Stimulated activated naive CD8-positive, alpha-beta T cell treated with anti-CD3 and anti-CD28 coated beads, Interleukin-15, Interleukin-2, amounts not matched to agents 100 ng/mL and 50 ng/mL, for 24 hours (primary cell): ENCODE measurements around the gene CACNA1A.

Experiments
- H3K27ac Mint-ChIP-seq: one replicate; pipeline ENCODE4 v1.8.0; 2021; ENCODE audit warnings: mild to moderate bottlenecking, mixed read lengths
- H3K27me3 Mint-ChIP-seq: one replicate; pipeline ENCODE4 v1.8.0; 2021; ENCODE audit warnings: mixed read lengths
- H3K36me3 Mint-ChIP-seq: one replicate; pipeline ENCODE4 v1.8.0; 2021; ENCODE audit warnings: low read depth, mixed read lengths
- H3K4me1 Mint-ChIP-seq: one replicate; pipeline ENCODE4 v1.8.0; 2021; ENCODE audit warnings: low read depth, mixed read lengths
- H3K4me3 Mint-ChIP-seq: one replicate; pipeline ENCODE4 v1.8.0; 2021; ENCODE audit warnings: mild to moderate bottlenecking, mixed read lengths
- H3K9me3 Mint-ChIP-seq: one replicate; pipeline ENCODE4 v1.8.0; 2021; ENCODE audit warnings: mixed read lengths

The CACNA1A gene

DNA sequence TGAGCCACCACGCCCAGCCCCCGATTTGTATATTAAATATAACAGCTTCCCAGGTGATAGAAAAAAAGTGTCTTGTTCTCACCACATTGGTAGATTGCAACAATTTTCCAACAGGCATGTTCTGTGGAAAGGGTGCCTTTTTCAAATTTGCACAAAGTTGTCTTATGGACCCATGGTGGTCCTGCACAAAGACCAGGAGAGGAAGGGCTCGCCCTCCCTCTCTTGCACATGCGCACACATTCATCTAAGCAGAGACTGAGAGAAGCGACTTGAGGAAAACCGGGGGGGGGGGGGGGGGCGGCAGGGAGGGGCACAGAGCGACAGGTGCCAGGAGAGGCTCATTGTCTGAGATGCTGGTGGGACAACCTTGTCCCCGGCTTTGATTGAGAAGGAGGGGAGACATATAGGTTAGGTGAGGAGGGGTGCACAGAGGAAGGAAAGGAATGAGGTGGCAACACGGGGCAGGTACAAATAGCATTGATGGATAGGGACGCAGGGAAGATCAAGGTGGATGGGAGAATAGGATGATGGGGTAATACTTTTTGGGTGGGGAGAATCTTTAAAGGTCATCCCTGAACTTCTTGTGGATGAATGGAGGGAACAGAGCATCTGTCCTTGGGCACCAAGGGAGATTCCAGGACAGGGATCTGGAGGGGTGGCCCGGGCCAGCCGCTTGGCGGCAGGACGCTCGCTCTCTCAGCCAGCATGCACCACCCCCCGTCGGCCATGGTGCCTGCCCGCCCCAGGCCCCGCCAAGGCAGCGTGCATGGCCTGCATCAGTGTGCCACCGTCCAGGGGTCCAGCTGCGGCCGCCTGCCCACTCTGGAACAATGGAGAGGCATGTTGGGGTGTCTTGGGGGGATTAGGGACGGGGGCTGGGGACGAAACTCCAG, 280.1 kb downstream of the CACNA1A start:
- Mint-ChIP-seq H3K27me3 (peaks cover 12% of the 10 kb centered on the region), H3K9me3 (no peaks in the 10 kb centered on the region)

DNA sequence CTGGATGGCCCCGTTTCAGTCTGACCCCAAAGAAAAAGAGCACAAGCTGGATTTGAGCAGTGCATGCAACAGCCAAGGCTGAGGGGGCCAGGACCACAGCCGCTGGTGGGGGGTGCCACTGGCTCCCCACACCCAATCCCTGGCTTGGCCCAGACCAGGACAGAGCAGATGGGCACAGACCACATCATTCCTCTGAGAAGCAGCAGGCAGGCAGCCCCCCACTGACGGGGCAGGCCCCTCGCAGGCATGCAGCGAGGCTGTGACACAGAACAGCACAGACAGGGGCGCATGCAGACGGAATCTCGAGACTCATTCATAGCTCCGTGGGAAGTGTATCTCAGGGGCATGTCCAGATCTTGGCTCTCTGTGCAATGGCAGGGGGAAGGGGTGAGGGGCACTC, 281.2 kb downstream of the CACNA1A start:
- Mint-ChIP-seq H3K4me1 (no peaks in the 10 kb centered on the region), H3K27ac (no peak overlapping the region)

More for the DNA sequence above, 280.1 kb downstream of the CACNA1A start:
- H3K36me3 Mint-ChIP-seq: no peaks in the 10 kb centered on the region
- H3K4me1 Mint-ChIP-seq: no peaks in the 10 kb centered on the region
- H3K4me3 Mint-ChIP-seq: no peak overlapping the region
- H3K27ac Mint-ChIP-seq: no peak overlapping the region

DNA sequence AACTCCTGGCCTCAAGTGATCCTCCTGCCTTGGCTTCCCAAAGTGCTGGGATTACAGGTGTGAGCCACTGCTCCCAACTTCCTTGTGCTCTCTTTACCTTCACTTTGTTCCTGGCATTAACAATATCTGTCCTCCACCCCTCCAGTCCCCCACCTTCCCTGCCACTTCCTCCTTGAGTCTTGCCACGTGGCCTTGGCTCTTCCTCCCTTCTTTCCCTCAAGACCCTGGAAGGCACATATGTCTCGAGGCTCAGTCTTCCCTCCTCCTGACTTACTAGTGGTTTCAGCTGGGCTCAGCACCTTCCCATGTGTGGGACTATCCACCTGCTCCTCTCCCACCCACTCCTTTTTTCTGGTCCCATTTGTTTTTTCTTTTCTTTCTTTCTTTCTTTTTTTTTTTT, 285.4 kb downstream of the CACNA1A start:
- no peak overlapping the region for H3K4me3 Mint-ChIP-seq
- peaks cover under 1% of the 10 kb centered on the region for H3K27me3 Mint-ChIP-seq
- no peaks in the 10 kb centered on the region for H3K9me3 Mint-ChIP-seq
- H3K36me3 Mint-ChIP-seq: no peaks in the 10 kb centered on the region
- H3K27ac Mint-ChIP-seq: no peak overlapping the region
- H3K4me1 Mint-ChIP-seq: peaks cover 7% of the 10 kb centered on the region

More for the DNA sequence above, 281.2 kb downstream of the CACNA1A start:
- Mint-ChIP-seq H3K27me3 (peaks cover 9% of the 10 kb centered on the region), H3K9me3 (no peaks in the 10 kb centered on the region), H3K4me3 (no peak overlapping the region), H3K36me3 (no peaks in the 10 kb centered on the region)

DNA sequence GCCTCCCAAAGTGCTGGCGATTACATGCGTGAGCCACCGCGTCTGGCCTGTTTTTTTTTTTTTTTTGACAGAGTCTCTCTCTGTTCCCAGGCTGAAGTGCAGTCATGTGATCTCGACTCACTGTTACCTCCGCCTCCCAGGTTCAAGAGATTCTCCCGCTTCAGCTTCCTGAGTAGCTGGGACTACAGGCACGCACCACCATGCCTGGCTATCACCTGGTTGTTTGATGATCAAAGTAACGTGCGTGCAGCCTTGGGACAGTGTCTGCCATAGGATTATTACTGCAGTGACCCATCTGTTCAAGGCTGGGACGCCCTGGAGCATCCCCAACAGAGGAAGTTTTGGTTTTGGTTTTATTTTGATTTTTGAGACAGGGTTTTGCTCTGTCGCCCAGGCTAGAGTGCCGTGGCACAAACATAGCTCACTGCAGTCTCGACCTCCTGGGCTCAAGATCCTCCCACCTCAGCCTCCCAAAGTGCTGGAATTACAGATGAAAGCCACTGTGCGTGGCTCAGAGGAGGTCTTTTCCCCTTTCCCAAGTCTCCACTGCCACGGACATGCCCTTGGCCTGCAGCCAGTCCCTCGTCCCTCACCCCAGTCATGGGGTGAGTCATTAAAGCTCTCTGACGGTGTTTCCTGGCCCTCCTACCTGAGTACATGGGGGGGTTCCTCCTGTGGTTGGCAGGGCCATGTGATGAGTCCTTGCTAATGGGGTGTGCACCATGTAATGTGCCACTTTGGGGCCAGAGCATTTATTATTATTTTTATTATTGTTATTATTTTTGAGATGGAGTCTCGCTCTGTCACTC, 290.5 kb downstream of the CACNA1A start:
- Mint-ChIP-seq H3K27me3 (no peaks in the 10 kb centered on the region), H3K27ac (peak overlapping the region; percentile 79), H3K36me3 (no peaks in the 10 kb centered on the region), H3K9me3 (no peaks in the 10 kb centered on the region), H3K4me1 (peaks cover 20% of the 10 kb centered on the region), H3K4me3 (peak overlapping the region; percentile 75)

DNA sequence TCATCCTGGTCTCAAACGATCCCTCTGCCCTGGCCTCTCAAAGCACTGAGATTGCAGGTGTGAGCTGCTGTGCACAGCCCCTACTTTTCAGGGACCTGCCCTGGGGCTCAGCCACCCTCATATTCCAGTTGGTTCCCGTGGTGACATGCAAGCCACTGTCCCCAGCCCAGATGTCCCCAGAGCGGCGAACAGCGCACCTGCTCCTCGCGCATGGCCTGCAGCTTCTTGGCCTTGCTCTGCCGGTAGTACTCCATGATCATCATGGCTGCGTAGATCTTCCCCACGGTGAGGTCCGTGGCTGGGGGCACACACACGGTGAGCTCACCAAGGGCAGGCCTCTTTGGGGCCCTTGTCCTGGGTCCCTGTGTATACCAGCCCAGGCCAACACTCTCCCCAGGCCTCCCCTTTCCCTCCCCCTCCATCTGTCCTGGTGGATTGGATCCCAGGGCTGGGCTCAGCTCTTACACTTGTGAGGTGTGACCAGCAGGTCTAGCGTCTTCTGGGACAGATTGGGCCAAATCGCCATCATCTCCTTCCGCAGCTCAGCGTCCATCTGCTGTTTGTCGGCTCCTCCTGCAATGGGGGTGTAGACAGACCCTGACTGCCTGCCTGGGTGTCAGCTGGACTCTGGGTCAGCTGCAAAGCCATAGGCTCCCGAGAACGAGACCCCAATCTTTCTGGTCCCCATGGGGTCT, 292.1 kb downstream of the CACNA1A start:
- Mint-ChIP-seq H3K27me3 (no peaks in the 10 kb centered on the region), H3K4me3 (no peak overlapping the region), H3K27ac (peak overlapping the region; percentile 36), H3K9me3 (no peaks in the 10 kb centered on the region), H3K4me1 (peaks cover 32% of the 10 kb centered on the region), H3K36me3 (no peaks in the 10 kb centered on the region)

DNA sequence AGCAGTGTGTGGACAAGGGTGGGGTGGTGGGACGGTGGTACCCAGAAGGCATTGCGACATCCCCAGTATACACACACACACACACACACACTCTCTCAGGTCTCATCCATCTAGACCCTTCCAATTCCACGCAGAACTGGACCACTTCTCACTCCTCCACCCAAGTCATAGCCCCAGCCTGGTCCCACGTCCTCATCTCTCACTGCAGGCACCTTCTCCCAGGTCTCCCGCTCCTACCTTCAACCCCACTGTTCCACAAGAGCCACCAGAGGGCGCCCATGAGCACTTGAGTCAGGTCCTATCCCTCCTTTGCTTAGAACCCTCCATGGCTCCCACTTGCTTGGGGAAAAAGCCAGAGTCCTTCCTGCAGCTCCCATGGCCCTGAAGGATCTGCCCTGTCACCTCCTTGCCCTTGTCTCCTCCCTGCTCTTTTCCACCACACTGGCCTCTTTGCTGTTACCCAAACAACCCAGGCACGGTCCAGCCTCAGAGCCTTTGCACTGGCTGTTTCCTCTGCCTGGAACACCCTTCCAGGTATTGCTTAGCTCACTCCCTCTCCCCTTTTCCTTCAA, 293.4 kb downstream of the CACNA1A start:
- H3K4me1 Mint-ChIP-seq: peaks cover 43% of the 10 kb centered on the region
- H3K27me3 Mint-ChIP-seq: no peaks in the 10 kb centered on the region
- H3K4me3 Mint-ChIP-seq: peak overlapping the region; percentile 22

DNA sequence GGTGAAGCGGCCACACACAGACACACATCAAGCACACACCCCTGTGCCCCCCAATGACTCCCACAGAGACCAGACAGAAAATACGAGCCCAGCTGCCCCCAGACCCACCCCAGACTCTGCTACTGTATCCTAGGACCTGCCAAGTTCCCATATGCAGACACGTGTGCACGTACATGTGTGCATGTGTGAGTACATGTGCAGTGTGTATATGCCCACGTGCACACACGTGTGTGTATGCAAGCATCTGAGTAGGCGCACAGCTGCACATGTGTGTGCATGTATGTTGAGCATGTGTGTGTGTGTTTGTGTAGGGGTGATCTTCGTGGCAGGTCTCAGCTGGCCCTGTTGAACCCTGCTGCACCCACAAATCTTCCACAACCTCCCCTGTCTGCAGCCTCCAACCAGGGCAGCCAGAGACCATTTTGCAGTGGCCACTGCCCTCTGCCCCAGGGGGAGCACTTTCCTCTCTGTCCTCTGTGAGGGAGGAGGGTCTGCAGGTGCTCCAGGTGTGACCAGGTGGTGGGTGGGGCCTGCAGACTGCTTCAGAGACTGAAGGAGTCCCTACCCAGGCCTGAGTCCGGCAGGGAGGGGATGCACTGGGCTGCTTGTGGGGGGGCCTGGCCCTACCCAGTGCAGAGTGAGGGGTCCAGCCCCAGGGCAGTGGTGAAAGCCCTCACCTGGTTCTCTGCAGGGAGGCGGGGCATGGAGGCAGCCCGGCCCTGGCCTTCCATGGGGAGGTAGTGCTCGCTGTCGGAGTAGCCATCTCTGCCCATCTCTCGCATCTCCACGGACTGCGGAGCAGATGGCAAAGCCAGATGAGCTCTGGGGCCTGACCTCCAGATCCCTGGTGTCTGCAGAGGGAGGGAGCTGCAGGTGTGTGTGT, 294.6 kb downstream of the CACNA1A start:
- H3K4me3 Mint-ChIP-seq: no peak overlapping the region
- H3K27ac Mint-ChIP-seq: no peak overlapping the region
- no peaks in the 10 kb centered on the region for H3K36me3 Mint-ChIP-seq
- H3K9me3 Mint-ChIP-seq: no peaks in the 10 kb centered on the region
- no peaks in the 10 kb centered on the region for H3K27me3 Mint-ChIP-seq
- H3K4me1 Mint-ChIP-seq: peaks cover 43% of the 10 kb centered on the region

More for the DNA sequence above, 293.4 kb downstream of the CACNA1A start:
- Mint-ChIP-seq H3K36me3 (no peaks in the 10 kb centered on the region), H3K9me3 (no peaks in the 10 kb centered on the region), H3K27ac (no peak overlapping the region)

DNA sequence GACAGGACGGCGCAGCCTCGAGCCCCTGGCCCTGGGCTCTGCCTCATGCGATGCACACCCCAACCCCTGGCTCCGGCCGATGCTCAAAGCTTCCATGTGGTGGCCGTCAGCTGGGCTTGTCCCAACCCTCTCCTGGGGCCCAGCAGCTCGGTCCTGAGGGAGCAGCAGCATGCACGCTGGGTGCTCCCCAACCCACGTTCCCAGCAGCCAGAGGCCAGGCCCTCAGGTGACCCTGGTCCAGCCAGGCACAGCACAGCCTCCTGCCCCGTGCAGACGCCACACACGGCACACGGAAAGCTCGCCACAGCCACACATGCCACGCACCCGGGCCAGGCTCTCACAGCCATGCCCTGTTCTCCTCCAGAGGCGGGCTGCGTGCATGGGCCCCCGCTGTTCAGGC, 295.3 kb downstream of the CACNA1A start:
- no peak overlapping the region for H3K27ac Mint-ChIP-seq
- no peaks in the 10 kb centered on the region for H3K9me3 Mint-ChIP-seq
- H3K4me1 Mint-ChIP-seq: peaks cover 43% of the 10 kb centered on the region
- no peaks in the 10 kb centered on the region for H3K27me3 Mint-ChIP-seq
- H3K4me3 Mint-ChIP-seq: no peak overlapping the region
- H3K36me3 Mint-ChIP-seq: no peaks in the 10 kb centered on the region

DNA sequence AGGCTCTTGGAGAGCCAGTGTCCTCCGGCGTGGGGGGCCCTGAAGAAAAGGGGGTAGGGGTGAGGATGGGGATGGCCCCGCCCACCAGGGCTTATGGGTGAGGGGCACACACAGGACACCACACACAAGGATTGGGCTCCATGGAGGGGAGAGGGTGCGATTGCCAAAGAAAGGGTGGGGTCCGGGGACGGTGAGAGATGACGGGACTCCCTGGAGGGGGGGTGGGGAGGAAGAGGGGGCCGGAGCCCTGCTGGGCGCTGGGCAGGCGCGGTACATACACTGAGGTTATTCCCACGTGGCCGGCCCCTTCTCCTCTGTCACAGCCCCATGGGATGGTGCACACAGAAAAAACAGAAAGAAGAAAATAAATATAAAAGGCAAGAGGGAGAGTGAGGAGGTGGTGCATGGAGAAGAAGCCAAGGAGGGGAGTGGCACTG, 295.9 kb downstream of the CACNA1A start:
- Mint-ChIP-seq H3K27ac (no peak overlapping the region), H3K4me3 (peak overlapping the region; percentile 8)

DNA sequence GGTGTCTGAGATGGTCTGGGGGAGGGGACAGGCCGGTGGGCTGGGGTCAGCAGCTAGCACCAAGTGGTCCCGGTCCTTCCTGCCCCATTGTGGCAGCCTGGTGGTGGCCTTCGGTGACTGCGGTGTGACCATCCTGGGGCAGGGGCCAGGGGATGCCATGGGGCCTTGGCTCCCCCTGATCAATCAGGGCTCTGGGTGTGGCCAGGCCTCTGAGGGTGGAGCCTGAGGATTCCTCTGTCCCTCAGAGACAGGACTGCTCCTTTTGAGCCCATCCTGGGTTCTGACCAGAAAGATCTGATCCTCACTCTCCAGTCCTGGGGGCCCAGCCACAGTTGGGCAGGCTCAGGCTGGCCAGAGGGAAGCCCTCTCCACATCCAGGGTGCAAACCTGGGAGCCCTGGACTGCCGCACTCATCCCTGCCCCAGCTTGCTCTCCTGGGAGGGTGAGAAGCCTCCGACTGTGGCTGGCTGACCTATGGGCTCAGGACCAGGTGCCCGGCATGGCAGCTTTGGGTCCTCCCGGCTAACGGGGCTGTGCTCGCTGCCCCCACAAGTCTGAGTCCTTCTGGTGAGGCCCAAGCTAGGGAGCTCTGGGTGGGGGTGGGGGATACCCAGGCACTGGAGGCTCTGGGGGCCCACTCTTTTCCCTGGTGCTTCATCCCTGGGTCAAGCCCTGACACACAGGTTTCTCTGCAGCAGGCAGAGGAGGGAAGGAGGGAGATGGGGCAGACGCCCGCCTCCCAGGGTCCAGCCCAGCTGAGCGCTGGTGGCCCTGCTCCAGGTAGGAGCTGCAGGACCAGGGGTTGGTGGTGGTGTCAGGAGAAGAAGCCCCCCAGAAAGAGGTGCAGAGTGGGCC, 296.6 kb downstream of the CACNA1A start:
- H3K27ac Mint-ChIP-seq: peak overlapping the region; percentile 79
- H3K27me3 Mint-ChIP-seq: no peaks in the 10 kb centered on the region
- H3K4me3 Mint-ChIP-seq: peak overlapping the region; percentile 87
- H3K4me1 Mint-ChIP-seq: peaks cover 38% of the 10 kb centered on the region
- H3K9me3 Mint-ChIP-seq: no peaks in the 10 kb centered on the region
- H3K36me3 Mint-ChIP-seq: no peaks in the 10 kb centered on the region

More for the DNA sequence above, 295.9 kb downstream of the CACNA1A start:
- peaks cover 38% of the 10 kb centered on the region for H3K4me1 Mint-ChIP-seq
- no peaks in the 10 kb centered on the region for H3K27me3 Mint-ChIP-seq
- H3K9me3 Mint-ChIP-seq: no peaks in the 10 kb centered on the region
- no peaks in the 10 kb centered on the region for H3K36me3 Mint-ChIP-seq

DNA sequence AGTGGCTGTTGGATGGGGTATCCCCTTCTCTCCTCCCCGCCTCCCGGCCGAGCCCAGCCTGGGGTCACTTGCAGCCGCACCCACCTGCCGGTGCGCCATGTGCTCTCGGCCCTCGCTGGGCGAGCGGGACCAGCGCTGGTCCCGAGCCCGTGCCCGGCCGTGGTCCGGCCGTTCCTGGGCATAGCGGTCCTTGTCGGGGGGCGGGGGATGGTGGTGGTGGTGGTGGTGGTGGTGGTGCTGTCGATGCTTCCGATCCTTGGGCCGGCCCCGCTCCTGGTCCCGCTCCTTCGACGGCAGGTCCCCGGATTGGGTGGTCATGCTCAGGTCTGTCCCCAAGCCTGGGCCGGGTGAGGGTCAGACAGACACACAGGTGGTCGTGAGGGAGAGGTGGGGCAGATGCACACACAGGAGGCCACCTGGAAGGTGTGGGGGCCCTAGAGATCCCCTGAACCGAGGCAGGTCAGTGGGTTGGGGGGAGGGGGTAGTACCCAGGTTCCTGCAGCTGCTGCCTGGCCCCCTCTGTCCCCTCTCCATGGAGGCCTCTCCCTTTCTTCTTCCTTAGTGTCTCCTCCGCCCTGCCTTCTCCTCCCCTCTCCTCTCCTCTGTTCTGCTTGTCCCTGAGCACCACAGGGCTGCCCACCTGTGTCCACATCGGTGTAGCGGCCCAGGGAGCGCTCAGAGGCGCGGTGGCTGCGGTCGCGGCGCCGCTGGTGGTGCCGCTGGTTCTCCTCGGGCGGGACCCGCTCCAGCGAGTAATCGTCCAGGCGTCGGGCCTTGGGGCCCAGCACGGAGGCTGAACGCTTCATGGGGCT, 297.4 kb downstream of the CACNA1A start:
- Mint-ChIP-seq H3K27me3 (no peaks in the 10 kb centered on the region), H3K9me3 (no peaks in the 10 kb centered on the region), H3K27ac (peak overlapping the region; percentile 79), H3K4me3 (peak overlapping the region; percentile 87), H3K4me1 (peaks cover 38% of the 10 kb centered on the region), H3K36me3 (no peaks in the 10 kb centered on the region)

DNA sequence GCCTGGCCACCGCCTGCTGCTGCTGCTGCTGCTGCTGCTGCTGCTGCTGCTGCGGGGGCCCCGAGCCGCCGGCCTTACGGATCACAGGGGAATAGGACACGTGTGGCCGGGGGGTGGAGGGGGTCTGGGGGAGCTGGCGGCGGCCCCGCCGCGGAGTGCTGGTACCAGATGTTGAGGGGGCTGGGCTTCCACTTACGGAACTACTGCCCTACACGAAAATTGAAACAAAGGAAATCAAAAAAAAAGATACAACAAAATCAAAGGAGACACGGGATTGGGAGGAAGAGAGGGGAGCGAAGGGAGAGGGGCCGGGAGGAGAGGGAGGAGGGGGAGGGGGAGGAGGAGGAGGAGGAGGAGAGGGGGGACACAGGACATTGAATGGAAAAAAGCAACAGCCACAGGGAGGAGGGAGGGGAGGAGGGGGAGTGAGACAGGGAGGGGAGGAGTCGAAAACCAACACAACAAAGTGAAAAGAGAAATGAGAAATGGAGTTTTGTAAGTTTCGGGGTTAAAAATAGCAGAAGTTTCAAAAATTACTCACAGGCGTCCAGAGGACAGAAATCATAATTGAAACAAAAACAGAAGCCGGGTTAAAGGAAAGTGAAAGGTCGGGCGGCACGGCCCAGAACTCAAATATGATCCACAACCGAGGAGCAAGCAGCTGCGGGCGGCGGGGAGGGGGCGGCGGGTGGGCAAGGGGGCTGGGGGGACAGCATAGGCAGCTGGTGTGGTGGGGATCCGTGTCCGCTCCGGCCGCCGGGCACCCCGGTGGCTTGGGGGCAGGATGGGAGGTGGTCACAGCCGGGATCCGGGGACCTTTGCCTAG, 298.2 kb downstream of the CACNA1A start:
- H3K36me3 Mint-ChIP-seq: no peaks in the 10 kb centered on the region
- peaks cover 34% of the 10 kb centered on the region for H3K4me1 Mint-ChIP-seq
- H3K27me3 Mint-ChIP-seq: no peaks in the 10 kb centered on the region
- H3K27ac Mint-ChIP-seq: peak overlapping the region; percentile 98
- no peaks in the 10 kb centered on the region for H3K9me3 Mint-ChIP-seq
- H3K4me3 Mint-ChIP-seq: peak overlapping the region; percentile 87
